ENCODE results near the gene PBX1.

DNA sequence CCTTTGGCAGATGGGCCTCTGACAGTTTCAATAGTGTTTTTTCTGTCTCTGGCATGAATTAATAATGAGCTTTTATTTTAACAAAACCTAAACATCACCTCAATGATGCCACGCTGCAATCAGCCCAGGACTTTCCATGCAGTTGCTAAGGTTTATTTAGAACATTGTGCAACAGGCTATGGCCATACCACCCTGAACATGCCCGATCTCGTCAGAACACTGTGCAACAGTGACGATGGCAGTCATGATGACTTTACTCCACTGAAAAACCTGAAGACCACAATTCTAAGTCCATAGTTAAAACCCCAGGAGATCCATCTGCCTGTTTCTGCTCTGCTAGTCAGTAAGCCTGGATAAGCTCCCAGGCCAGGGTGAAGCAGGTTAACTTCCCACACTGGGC, 310.0 kb downstream of the PBX1 start:
- no peak for TF ChIP-seq EZH2phosphoT487 (IDR thresholded peaks at IDR 0.05; ENCODE audit: borderline replicate concordance, low read length)
- TF ChIP-seq CTCF (conservative IDR thresholded peaks at IDR 0.05; ENCODE audit: low read depth, low read length) = no peak
